Stimulated activated naive CD8-positive, alpha-beta T cell treated with anti-CD3 and anti-CD28 coated beads, Interleukin-15, Interleukin-2, amounts not matched to agents 100 U/mL and 50 U/mL, for 24 hours (primary cell): Measurements from ENCODE around the gene RAB25.
A peak's percentile ranks its signal among the peaks of the same experiment; 100 is the strongest.

Experiments
- ATAC-seq: fragments of 150-1000 bp; cut with Tn5 transposase; one replicate; pipeline ENCODE4 v1.10.0; 2021
- DNase-seq: peaks from one replicate; pipeline ENCODE4 v3.0.0; 2021

RAB25 gene

GRCh38 chr1:156079762-156080161, 18.8 kb downstream of the RAB25 start:
- DNase-seq (no peak), ATAC-seq (no peak)

GRCh38 chr1:156080241-156080862, 19.4 kb downstream of the RAB25 start:
- no peak for DNase-seq
- ATAC-seq, result no peak

- ATAC-seq (no peak), DNase-seq (no peak)
Observed at GRCh38 chr1:156080863-156081179, 19.9 kb downstream of the RAB25 start.

DNA sequence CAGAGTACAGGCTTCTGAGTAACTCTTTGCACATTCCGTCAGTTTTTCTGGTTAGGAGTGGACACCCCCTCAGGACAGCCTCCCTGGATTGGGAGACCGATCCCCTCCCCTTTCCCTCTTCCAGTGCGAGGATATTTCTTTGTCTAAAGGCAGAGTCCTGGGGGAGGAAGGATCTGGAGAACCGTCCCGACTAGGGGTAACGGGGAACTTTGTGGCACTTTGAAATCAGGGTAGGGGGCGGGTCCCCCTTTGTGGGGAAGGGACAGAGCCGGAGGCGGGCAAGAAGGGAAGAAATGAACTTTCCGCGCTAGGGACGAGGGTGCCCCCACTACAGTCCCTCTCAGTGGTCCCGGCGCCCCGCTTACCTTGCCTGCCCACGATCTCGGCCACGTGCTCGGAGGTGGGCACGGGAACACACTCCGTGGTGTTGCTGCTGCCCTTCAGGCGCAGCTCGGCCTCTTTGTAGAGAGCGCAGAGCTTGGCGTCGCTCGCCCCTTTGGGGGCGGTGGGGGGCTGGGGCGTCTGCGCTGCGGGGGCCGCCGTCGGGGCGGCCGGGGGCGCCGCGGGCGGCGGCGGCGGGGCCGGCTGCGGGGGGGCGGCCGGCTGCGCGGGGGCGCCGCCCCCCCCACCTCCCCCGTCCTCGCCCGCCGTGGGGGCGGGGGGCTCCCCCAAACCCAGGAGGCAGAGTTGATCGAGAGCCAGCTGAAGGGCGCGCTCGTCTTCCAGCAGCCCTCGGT, 20.4 kb downstream of the RAB25 start:
- no peak for ATAC-seq
- DNase-seq, result no peak

DNA sequence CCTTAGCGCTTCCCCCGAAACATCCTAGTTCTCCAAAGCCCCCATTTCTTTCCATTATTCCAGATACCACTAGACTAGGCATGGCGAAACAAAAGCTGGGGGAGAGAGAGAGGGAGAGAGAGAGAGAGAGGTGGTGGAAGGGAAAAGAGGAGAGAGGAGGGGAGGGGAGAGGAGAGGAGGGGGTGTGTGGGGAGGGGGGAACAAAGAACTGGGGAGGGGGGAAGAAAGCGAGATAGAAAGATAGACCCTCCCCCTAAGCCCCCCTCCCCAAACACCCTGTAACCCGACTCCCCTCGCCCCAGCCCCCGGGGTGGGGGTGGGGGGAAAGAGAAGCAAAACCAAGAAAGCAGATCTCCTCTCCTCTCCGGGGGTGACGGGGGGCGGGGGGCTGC, 21.0 kb downstream of the RAB25 start:
- no peak for ATAC-seq
- DNase-seq, result no peak

DNA sequence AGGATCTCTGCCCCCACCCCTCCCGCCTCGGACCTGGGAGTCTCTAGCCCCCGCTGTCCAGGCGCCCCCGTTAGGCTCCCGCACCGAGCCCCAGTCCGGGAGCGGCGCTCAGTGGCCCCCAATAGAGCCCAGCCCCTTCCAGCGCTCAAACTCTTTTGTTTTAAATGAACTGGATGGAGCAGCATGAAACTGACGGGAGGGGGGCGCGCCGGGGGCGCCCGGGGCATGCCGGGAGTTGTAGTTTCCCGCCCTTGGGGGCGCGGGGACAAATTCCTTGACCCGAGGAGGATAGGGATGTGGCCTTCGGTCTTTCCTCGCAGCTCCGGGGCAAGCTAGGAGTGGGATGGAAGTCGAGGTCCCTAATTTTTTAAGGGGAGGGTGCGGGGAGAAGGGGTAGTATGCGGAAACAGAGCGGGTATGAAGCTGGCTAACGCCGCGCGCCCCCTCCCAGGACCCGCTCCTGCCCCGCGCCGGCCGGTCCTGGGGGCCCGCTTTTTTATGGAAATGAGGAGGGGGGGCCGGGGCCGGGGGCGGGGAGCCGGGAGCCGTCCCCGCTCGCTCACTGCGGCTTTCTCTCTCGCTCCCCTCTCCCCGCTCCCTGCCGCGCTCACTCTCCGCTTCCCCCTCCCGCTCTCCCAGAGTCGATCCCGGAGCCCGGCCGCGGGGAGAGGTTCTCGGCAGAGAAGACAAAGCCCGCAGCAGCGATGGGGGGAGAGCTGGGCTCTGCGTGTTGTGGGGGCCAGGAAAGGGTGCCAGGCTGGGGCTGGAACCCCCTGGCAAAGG, 21.5 kb downstream of the RAB25 start, which contains the start of gene MEX3A:
MEX3A (minus strand) TSS at position 157 of the 783 bp plus-strand sequence. CDS start 467 bp downstream, outside the sequence.
- ATAC-seq, result peak; percentile 78
- DNase-seq, result peak; percentile 74

- ATAC-seq (no peak), DNase-seq (no peak)
Observed at GRCh38 chr1:156083800-156084790, 23.1 kb downstream of the RAB25 start.

DNA sequence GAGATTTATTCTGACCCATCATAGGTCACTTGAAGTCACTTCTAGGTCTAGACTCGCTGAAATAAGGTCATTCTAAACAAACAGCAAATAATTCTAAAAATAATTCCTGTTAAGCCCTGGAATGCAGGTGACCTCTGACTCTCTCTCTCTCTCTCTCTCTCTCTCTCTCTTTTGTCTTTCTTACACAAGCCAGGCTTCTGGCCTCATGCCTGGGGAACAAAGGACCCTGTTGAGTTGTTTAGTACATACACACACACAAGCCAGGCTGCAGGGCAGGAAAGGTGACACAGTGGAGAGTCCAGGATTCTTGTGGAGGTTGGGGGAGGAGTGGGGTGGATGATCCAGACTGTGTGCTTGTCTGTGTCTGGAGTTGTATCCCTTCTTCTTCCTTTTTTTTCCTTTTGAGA, 25.3 kb downstream of the RAB25 start:
- ATAC-seq, result no peak
- DNase-seq, result no peak

GRCh38 chr1:156089704-156090103, 28.7 kb downstream of the RAB25 start:
- ATAC-seq, result no peak
- DNase-seq, result no peak

- ATAC-seq (peak; percentile 33), DNase-seq (no peak)
Observed at GRCh38 chr1:156090138-156090839, 29.3 kb downstream of the RAB25 start.

GRCh38 chr1:156090840-156091188, 29.9 kb downstream of the RAB25 start:
- DNase-seq (peak; percentile 92), ATAC-seq (peak; percentile 94)

- ATAC-seq (no peak), DNase-seq (no peak)
Observed at GRCh38 chr1:156091610-156092009, 30.6 kb downstream of the RAB25 start.

DNA sequence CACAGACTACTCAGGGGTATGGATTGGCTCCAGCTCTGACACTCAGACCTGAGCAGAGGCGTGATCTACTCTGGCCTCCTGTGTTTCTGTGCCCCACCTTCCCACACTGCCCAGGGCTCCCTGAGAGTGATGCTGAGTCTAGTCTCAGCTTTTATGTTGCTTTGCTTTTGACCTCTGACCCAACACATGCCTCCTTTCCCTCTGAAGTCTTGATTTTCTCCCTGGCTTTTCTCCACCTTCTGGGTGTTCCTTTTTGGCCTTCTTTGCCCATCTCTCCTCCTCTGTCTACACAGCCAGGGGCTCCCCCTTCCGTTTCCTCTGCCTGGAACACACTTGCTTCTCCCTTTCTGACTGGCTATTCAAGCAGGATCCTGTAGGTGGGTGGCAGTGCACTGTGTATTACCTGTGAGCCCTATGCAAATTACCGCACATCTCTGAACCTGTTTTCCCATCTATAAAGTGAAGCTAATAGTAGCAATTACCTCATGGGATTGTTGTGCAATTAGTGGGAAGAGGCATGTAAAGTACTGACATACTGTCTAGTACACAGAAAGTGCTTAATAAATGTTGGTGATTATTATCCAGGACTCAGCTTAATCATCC, 35.0 kb downstream of the RAB25 start:
- DNase-seq, result peak; percentile 38
- ATAC-seq, result no peak

GRCh38 chr1:156096640-156097391, 35.9 kb downstream of the RAB25 start:
- ATAC-seq (peak; percentile 85), DNase-seq (peak; percentile 93)

GRCh38 chr1:156097499-156098178, 36.7 kb downstream of the RAB25 start:
- peak; percentile 68 for DNase-seq
- peak; percentile 51 for ATAC-seq

GRCh38 chr1:156098784-156099183, 37.8 kb downstream of the RAB25 start:
- no peak for DNase-seq
- no peak for ATAC-seq

GRCh38 chr1:156099282-156099681, 38.3 kb downstream of the RAB25 start:
- no peak for ATAC-seq
- DNase-seq, result no peak

DNA sequence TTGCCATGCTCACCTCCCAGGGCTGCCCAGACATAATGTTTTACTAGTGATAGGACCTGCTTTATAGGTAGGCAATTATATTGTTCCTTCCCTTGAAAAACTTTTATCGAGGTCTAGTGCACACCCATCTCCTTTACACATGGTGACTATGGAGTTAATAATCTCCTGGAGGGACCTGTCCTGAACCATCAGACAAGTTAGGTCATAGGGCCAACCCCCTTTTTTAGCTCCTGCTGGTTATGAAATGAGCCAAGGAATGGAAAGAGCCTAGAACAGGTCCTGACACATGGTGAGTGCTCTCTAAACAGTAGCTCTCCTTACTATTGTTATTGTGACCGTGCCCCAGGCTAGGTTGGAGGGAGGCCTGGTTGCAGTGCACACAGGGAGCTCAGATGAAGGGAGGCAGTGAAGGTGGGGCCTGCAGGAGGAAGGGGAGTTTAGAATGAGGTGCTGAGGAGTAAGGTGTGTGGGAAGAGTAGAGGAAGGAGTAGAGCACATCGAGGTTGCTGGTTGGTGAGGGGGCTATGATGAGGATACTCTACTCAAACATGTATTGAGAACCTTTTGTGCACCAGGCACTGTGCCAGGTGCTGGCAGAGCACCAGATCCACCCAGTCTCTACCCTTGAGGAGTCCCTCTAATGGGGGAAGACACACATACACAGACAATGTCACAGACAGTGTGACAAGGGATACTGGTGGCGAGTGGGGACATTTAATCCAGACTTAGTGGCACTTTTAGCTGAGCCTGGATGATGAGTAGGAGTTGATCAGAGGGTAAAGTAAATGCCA, 39.4 kb downstream of the RAB25 start:
- no peak for ATAC-seq
- no peak for DNase-seq

DNA sequence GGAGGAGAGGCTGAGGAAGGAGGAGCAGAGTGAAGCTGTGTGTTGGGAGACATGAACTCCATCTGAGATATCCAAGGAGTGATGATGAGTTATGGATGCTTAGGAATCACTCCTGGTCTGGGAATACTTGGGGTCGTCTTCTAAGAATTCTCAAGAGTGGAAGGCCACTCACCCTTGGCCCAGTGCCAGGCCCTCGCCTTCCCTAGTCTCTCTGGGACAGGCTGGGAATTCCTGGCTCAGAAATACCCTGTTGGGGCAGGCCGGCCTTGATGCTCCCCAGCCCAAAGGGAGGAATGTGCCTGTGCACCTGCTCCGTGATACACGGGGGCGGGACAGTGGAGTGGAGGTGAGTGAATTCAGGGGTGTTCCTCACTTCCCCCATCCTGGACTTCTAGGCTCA, 40.9 kb downstream of the RAB25 start:
- ATAC-seq (no peak), DNase-seq (no peak)
